GM12892 (cell line): ENCODE measurements around the gene CCDC148.
A peak's percentile ranks its signal among the peaks of the same experiment; 100 is the strongest.

Experiments used
- DNase-seq: peaks from one replicate; pipeline ENCODE4 v3.0.0; 2011; ENCODE audit not compliant: insufficient read length
- FAIRE-seq: peaks from 2 replicates; lab custom pipeline; 2011; peaks lifted over from hg19 to GRCh38; lab: Jason Lieb, UNC
- POLR2A ChIP-seq: IDR thresholded peaks from 2 replicates; pipeline ENCODE4 v1.6.1; 2011; ENCODE audit warnings: low read depth, low read length, control low read depth
- POLR2AphosphoS5 ChIP-seq: IDR thresholded peaks from 2 replicates; pipeline ENCODE4 v1.6.1; 2011; ENCODE audit warnings: low read depth, low read length, control low read depth
- TAF1 ChIP-seq: IDR thresholded peaks from 2 replicates; pipeline ENCODE4 v1.6.1; 2011; ENCODE audit warnings: low read depth, mild to moderate bottlenecking, control low read depth, low read length, borderline replicate concordance

CCDC148 gene

GRCh38 chr2:158189526-158189925 is 267.0 kb downstream of the CCDC148 start:
- DNase-seq (no peak), FAIRE-seq (peak; percentile 77)
- TF ChIP-seq POLR2AphosphoS5: no peak
- no peak for TF ChIP-seq POLR2A
- TF ChIP-seq TAF1: no peak

- FAIRE-seq (no peak), DNase-seq (no peak)
- TF ChIP-seq POLR2AphosphoS5 (no peak), POLR2A (no peak), TAF1 (no peak)
Measured at GRCh38 chr2:158187908-158188307, 268.6 kb downstream of the CCDC148 start.

- TF ChIP-seq POLR2AphosphoS5 (no peak), TAF1 (no peak), POLR2A (no peak)
- no peak for DNase-seq
- no peak for FAIRE-seq
Measured at GRCh38 chr2:158184556-158185343, 271.8 kb downstream of the CCDC148 start.

- TF ChIP-seq TAF1 (no peak), POLR2A (no peak), POLR2AphosphoS5 (no peak)
- DNase-seq (no peak), FAIRE-seq (no peak)
Measured at GRCh38 chr2:158184001-158184400, 272.6 kb downstream of the CCDC148 start.

DNA sequence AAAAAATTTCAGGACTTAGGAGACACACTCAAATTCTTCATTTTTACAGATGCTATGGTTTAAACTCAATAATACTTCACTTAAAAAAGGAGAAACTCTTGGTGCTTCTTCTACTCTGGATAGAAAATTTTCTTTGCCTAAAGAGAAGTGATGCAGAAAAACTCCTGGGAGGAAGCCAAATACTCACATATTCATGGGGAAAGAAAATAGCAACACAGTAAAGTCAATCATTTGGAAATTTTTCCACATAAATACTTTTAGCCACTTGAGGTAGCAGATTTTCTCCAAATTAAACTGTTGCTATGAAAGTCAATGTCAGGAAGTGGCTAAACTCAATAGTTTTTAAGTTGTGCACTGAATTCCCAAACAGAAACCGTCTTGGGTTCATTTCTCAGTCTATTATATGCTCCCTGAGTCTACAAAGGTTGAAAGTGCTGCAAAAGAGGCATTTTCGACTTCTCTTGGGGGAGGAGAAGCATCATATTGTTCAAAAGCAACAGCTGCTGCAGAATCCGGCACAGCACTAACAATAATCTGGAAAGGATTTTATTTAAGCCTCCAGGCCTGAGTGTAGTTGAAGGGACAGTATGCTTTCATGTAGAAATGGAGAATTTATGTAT is 273.8 kb downstream of the CCDC148 start:
- DNase-seq (no peak), FAIRE-seq (no peak)
- TF ChIP-seq TAF1 (no peak), POLR2A (no peak), POLR2AphosphoS5 (no peak)

GRCh38 chr2:158181171-158181570 is 275.4 kb downstream of the CCDC148 start:
- TF ChIP-seq POLR2AphosphoS5 (no peak), POLR2A (no peak), TAF1 (no peak)
- FAIRE-seq: no peak
- no peak for DNase-seq

DNA sequence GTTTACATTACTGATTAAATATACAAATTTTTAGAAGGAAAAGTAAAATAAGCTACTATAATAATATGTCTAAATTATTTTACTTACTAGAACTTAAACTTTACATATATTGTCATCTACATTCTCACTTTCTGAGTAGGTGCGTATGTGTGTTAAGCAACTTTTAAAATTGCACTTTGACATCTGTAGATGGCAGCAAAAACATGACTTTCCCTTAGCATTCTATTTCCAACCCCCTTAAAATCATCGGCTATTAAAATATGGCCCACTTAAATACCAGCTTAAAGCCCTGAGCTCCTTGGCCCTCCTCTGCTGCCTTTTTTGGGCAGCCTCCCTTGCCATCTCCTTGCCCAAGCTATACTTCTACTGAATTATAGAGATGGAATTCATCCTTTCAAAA is 276.9 kb downstream of the CCDC148 start:
- TF ChIP-seq POLR2AphosphoS5 (no peak), TAF1 (no peak), POLR2A (no peak)
- FAIRE-seq: peak; percentile 17
- no peak for DNase-seq

DNA sequence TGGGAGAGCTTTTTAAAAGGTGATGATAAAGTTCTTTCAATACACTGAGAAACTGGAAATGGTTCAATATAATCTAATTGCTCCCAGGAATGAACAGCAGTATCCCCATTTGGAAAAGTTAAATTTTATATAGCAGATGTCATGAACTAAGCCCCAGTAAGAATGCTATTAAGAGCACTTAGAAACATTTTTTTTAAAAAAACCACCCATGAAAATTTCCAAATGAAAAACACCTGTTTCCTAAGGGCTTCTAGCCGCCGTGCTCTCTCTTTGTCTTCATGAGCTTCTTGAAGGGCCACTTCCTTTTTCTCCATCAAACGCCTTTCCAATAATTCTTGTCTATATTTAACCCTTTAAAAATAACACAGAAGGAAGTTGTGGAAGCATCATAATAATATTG is 277.9 kb downstream of the CCDC148 start:
- FAIRE-seq: no peak
- no peak for DNase-seq
- TF ChIP-seq TAF1 (no peak), POLR2AphosphoS5 (no peak), POLR2A (no peak)

GRCh38 chr2:158174956-158175355 is 281.6 kb downstream of the CCDC148 start:
- FAIRE-seq: no peak
- DNase-seq: no peak
- no peak for TF ChIP-seq TAF1

DNA sequence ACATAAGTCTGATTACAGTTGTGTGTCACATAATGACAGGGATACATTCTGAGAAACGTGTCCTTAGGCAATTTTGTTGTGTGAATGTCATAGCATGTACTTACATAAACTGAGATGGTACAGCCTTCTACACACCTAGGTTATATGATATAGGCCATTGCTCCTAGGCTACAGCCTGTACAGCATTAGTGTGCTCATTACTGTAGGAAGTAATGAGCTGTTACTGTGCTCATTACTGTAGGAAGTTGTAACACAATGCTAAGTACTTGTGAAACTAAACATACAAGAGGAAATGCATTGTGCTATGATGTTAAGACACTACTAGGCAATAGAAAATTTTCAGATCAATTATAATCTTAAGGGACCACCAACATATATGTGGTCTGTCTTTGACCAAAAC is 282.1 kb downstream of the CCDC148 start:
- DNase-seq (no peak), FAIRE-seq (no peak)
- TF ChIP-seq TAF1 (no peak), POLR2AphosphoS5 (no peak), POLR2A (no peak)

GRCh38 chr2:158172719-158173118 is 283.8 kb downstream of the CCDC148 start:
- no peak for TF ChIP-seq TAF1

GRCh38 chr2:158154596-158154995 is 302.0 kb downstream of the CCDC148 start:
- DNase-seq (no peak), FAIRE-seq (no peak)
- TF ChIP-seq POLR2A: no peak

More at GRCh38 chr2:158172719-158173118, 283.8 kb downstream of the CCDC148 start:
- FAIRE-seq: no peak
- no peak for DNase-seq
